Skeletal muscle satellite cell (primary cell): ENCODE results near the gene NDUFV1. TPM values are rescaled to one million over a fixed set of nuclear protein-coding genes. Genes with fewer than 3 reads are reported as not detected.
"Not testable (repeated sequence)": the region's sequence is repeated elsewhere in the genome, so short reads cannot be mapped to it uniquely, and the experiment has no call there.

Experiments
- H3K27me3 ChIP-seq: 2 replicates; pipeline ENCODE4 v1.7.0; 2013; ENCODE audit warnings: low read length; ENCODE audit not compliant: control insufficient read depth, insufficient read depth
- H3K36me3 ChIP-seq: 2 replicates; pipeline ENCODE4 v1.7.0; 2013; ENCODE audit warnings: mild to moderate bottlenecking, control low read depth, low read length; ENCODE audit not compliant: insufficient read depth
- H3K4me1 ChIP-seq: 2 replicates; pipeline ENCODE4 v1.7.0; 2013; ENCODE audit warnings: low read length; ENCODE audit not compliant: control insufficient read depth, insufficient read depth
- H3K4me2 ChIP-seq: 2 replicates; pipeline ENCODE4 v1.7.0; 2013; ENCODE audit warnings: mild to moderate bottlenecking, low read length
- H3K4me3 ChIP-seq: 2 replicates; pipeline ENCODE4 v1.7.0; 2013; ENCODE audit warnings: low read length
- H3K9ac ChIP-seq: 2 replicates; pipeline ENCODE4 v1.7.0; 2013; ENCODE audit warnings: mild to moderate bottlenecking, low read depth, low read length, moderate library complexity
- H3K9me3 ChIP-seq: replicated peaks from 2 replicates; pipeline ENCODE4 v1.7.0; 2013; ENCODE audit warnings: mild to moderate bottlenecking, control low read depth, low read length
- small RNA-seq: library from RNA; depleted of rRNA; stranded (forward); fragments of <200 nt; gene quantifications from one replicate; pipeline ENCODE3, GENCODE V24; 2012

Gene NDUFV1

GRCh38 chr11:67660752-67661151 is 54.0 kb downstream of the NDUFV1 start:
- not testable (repeated sequence) for H3K4me2 ChIP-seq, H3K4me1 ChIP-seq

More at GRCh38 chr11:67660752-67661151, 54.0 kb downstream of the NDUFV1 start:
- not testable (repeated sequence) for H3K36me3 ChIP-seq, H3K9ac ChIP-seq, H3K4me3 ChIP-seq, H3K9me3 ChIP-seq
- H3K27me3 ChIP-seq, result peaks cover 19% of the 10 kb centered on the region

Small RNAs within 50 kb of the gene (small RNA-seq; reads per million reads assigned to genes)
- not detected for gene AP003385.3
